Ovary (tissue), 9 donors: ENCODE measurements around the gene DENND1A. TPM values are rescaled to one million over a fixed set of nuclear protein-coding genes. Genes with fewer than 3 reads are reported as not detected.

Source experiments
- DNase-seq, 5 donors: peaks; one replicate each; pipeline ENCODE4 v3.0.0-alpha.2; 2019 to 2020
- H3K27ac ChIP-seq, 2 donors: fragments of 200-600 bp; one replicate each; pipeline versions ENCODE4 v1.5.1 to v1.8.0; 2019 to 2022
- H3K27me3 ChIP-seq: fragments of 200-600 bp; one replicate; pipeline ENCODE4 v1.8.0; 2022
- H3K36me3 ChIP-seq: fragments of 200-600 bp; sonication (generic); one replicate; pipeline ENCODE4 v1.5.1; 2019
- H3K4me1 ChIP-seq: one replicate; pipeline ENCODE4 v1.8.1; 2013; ENCODE audit warnings: mild to moderate bottlenecking, moderate library complexity; ENCODE audit not compliant: insufficient read depth
- H3K4me3 ChIP-seq: fragments of 200-600 bp; sonication (generic); one replicate; pipeline ENCODE4 v1.5.1; 2017
- H3K9me3 ChIP-seq, 2 donors: fragments of 200-600 bp in 1 of 2; sonication (generic) in 1 of 2; one replicate each; pipeline versions ENCODE4 v1.5.1 to v1.8.1; 2013 to 2019; ENCODE audit warnings: mild to moderate bottlenecking in 1 of 2, moderate library complexity in 1 of 2
- CTCF ChIP-seq, 3 donors: fragments of 450-650 bp in 2 of 3; fragments of 200-600 bp in 1 of 3; IDR thresholded peaks; one replicate each; pipeline versions ENCODE4 v1.5.1 to v1.8.0; 2016 to 2022; ENCODE audit warnings: antibody characterized with exemption in 3 of 3, mild to moderate bottlenecking in 1 of 3
- EP300 ChIP-seq: sonication (generic); formaldehyde crosslinking; IDR thresholded peaks from one replicate; pipeline ENCODE4 v1.6.1; 2017; ENCODE audit warnings: antibody characterized with exemption
- POLR2A ChIP-seq: fragments of 450-650 bp; IDR thresholded peaks from one replicate; pipeline ENCODE4 v1.6.1; 2017; ENCODE audit warnings: antibody characterized with exemption, mild to moderate bottlenecking, moderate library complexity
- WGBS, 3 donors: extraction: QIAGEN DNeasy Blood & Tissue Kit in 1 of 3; methylation state at CpG; one replicate each; pipeline versions ENCODE4 v1.1.5 to v1.1.7; 2013 to 2017; 5-methylcytosine and 5-hydroxymethylcytosine counted together
- intact Hi-C, 4 donors: fragments of 100-400 bp; cut with DNase I; formaldehyde crosslinking; loops; one replicate each; pipeline versions ENCODE4 v1.11.0 to v1.15.1; 2022 to 2023
- polyA plus RNA-seq, 2 donors: library from polyadenylated mRNA; stranded (reverse); fragments of 200-250 nt in 1 of 2; fragments of 350-450 nt in 1 of 2; fragmentation: Illumina TruSeq in 1 of 2; extraction: RNeasy Lipid Tissue Mini Kit (QIAGEN cat#74804) in 1 of 2; gene quantifications; one replicate each; pipeline ENCODE4 v1.2.3, GENCODE V29; 2013 to 2014
- total RNA-seq, 7 donors: library from RNA; depleted of rRNA in 2 of 7; stranded (reverse); fragments of >200 nt in 2 of 7; fragmentation: NEBNext Ultra II Directional in 3 of 7; extraction: Animal tissue kit (Norgen Biotek cat#: 25700) in 3 of 7; gene quantifications; one replicate each; pipeline versions ENCODE4 v1.1.0 to v1.2.4, GENCODE V29; 2016 to 2023
- donor health status: DM: no; HTN: no; CAD: no; lungs with moderate emphysema.
- donor health status: DM: no; HTN: no; CAD: no.
- donor health status: Bipolar disorder and iron deficiency.
- donor health status: DM: yes; HTN: yes; CAD: no.
- donor health status: DM: no; HTN: no; CAD: no.
- donor health status: DM: yes; HTN: yes; CAD: no.

Gene DENND1A
- total and polyA plus RNA-seq, 9 donors: 10.4 to 24.5 (median 17.1) TPM

GRCh38 chr9:123611226-123611625 is 318.7 kb downstream of the DENND1A start:
- DNase-seq: no peak
- no peak overlapping the region for H3K27ac ChIP-seq
- TF ChIP-seq EP300: no peak
- no peak for TF ChIP-seq POLR2A
- TF ChIP-seq CTCF (IDR thresholded peaks at IDR 0.05): no peak
- WGBS, 3 donors: 32 to 48% (median 34%) methylated on average over 1 of the region's 1 CpG
- no peaks in the 10 kb centered on the region for H3K4me1 ChIP-seq
- H3K9me3 ChIP-seq: no peaks in the 10 kb centered on the region
- H3K27me3 ChIP-seq: no peaks in the 10 kb centered on the region
- no peaks in the 10 kb centered on the region for H3K36me3 ChIP-seq
- intact Hi-C loops: no loop called here
- H3K4me3 ChIP-seq: no peak overlapping the region

DNA sequence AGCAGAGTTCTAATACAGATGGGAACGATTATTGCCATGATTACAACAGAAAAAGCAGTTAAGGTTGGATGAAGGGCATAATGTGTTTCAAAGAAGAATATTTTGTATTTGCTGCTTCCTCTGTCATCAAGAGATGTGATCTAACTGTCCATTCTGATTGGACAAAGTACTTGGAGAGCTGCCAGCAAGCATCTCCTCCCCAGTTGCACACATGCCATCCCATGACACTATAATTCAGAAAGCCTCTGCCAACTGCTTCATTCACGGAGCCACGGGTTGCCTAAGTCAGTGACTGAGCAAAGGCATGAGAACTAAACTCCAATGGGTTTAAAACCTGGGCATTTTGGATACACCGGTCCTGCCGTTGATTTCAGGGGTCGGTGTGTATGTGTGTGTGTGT is 320.1 kb downstream of the DENND1A start:
- WGBS, 3 donors: 80 to 87% (median 86%) methylated on average over 6 of the region's 6 CpGs
- no peak overlapping the region for H3K27ac ChIP-seq
- no peaks in the 10 kb centered on the region for H3K36me3 ChIP-seq
- DNase-seq: no peak
- intact Hi-C loops: no loop called here
- no peaks in the 10 kb centered on the region for H3K9me3 ChIP-seq
- no peaks in the 10 kb centered on the region for H3K27me3 ChIP-seq
- TF ChIP-seq CTCF (IDR thresholded peaks at IDR 0.05) (no peak), POLR2A (no peak)
- H3K4me1 ChIP-seq: no peaks in the 10 kb centered on the region
- no peak overlapping the region for H3K4me3 ChIP-seq

GRCh38 chr9:123608104-123608503 is 321.8 kb downstream of the DENND1A start:
- no peak for DNase-seq
- Histone ChIP-seq H3K4me3 (no peak overlapping the region), H3K36me3 (no peaks in the 10 kb centered on the region), H3K9me3 (no peaks in the 10 kb centered on the region), H3K27me3 (no peaks in the 10 kb centered on the region), H3K27ac (no peak overlapping the region), H3K4me1 (no peaks in the 10 kb centered on the region)
- intact Hi-C loops: no loop called here
- WGBS, 3 donors: 84 to 87% (median 84%) methylated on average over 9 of the region's 9 CpGs
- TF ChIP-seq EP300 (no peak), POLR2A (no peak), CTCF (IDR thresholded peaks at IDR 0.05) (no peak)

GRCh38 chr9:123607479-123607878 is 322.4 kb downstream of the DENND1A start:
- H3K4me1 ChIP-seq: no peaks in the 10 kb centered on the region
- no peaks in the 10 kb centered on the region for H3K36me3 ChIP-seq
- no peak overlapping the region for H3K4me3 ChIP-seq
- 91 to 92% (median 92%) methylated on average over 2 of the region's 2 CpGs for WGBS, 3 donors
- H3K27ac ChIP-seq: no peak overlapping the region
- intact Hi-C loops: no loop called here
- DNase-seq: no peak
- no peak for TF ChIP-seq EP300
- no peak for TF ChIP-seq POLR2A
- no peak for TF ChIP-seq CTCF (IDR thresholded peaks at IDR 0.05)
- no peaks in the 10 kb centered on the region for H3K27me3 ChIP-seq
- H3K9me3 ChIP-seq: no peaks in the 10 kb centered on the region

GRCh38 chr9:123606141-123606540 is 323.8 kb downstream of the DENND1A start:
- H3K27me3 ChIP-seq: no peaks in the 10 kb centered on the region
- TF ChIP-seq POLR2A (no peak), CTCF (IDR thresholded peaks at IDR 0.05) (no peak), EP300 (no peak)
- H3K9me3 ChIP-seq: no peaks in the 10 kb centered on the region
- no peaks in the 10 kb centered on the region for H3K4me1 ChIP-seq
- DNase-seq: no peak
- intact Hi-C loops: no loop called here
- 93 to 97% (median 95%) methylated on average over 5 of the region's 5 CpGs for WGBS, 3 donors
- H3K27ac ChIP-seq: no peak overlapping the region
- no peaks in the 10 kb centered on the region for H3K36me3 ChIP-seq
- H3K4me3 ChIP-seq: no peak overlapping the region
